Measurements from ENCODE around the gene MYO5B. TPM values are rescaled to one million over a fixed set of nuclear protein-coding genes. Genes with fewer than 3 reads are reported as not detected.

Gene MYO5B
- total RNA-seq, 4 donors from 2014 or later = 6.3 to 35.2 (median 10.2) TPM

GRCh38 chr18:49817947-49818346 is 377.0 kb downstream of the MYO5B start:
- 92 to 95% methylated on average over 5 of the region's 5 CpGs for WGBS, 2 donors
- Histone ChIP-seq H3K27ac (no peak overlapping the region), H3K36me3 (peaks cover 0 to 21% (median 0%) of the 10 kb centered on the region in 3 donors), H3K4me1 (peaks cover 0 to 6% (median 2%) of the 10 kb centered on the region in 4 donors), H3K9me3 (no peaks in the 10 kb centered on the region), H3K27me3 (no peaks in the 10 kb centered on the region), H3K4me3 (no peak overlapping the region)
- TF ChIP-seq CTCF (IDR thresholded peaks at IDR 0.05) = no peak
- no peak for TF ChIP-seq EP300 (IDR thresholded peaks at IDR 0.05)
- no peak for TF ChIP-seq POLR2A (IDR thresholded peaks at IDR 0.05)
- DNase-seq (ENCODE audit: low spot score in 2 of 2) = no peak

GRCh38 chr18:49815927-49816326 is 379.0 kb downstream of the MYO5B start:
- no peak overlapping the region for H3K27ac ChIP-seq
- TF ChIP-seq CTCF (IDR thresholded peaks at IDR 0.05) (no peak), EP300 (IDR thresholded peaks at IDR 0.05) (no peak), POLR2A (IDR thresholded peaks at IDR 0.05) (no peak)
- no peaks in the 10 kb centered on the region for H3K9me3 ChIP-seq
- H3K4me3 ChIP-seq = no peak overlapping the region
- DNase-seq (ENCODE audit: low spot score in 2 of 2) = no peak
- no peaks in the 10 kb centered on the region for H3K27me3 ChIP-seq
- H3K36me3 ChIP-seq = peaks cover 0 to 21% (median 0%) of the 10 kb centered on the region in 3 donors
- peaks cover 0 to 23% (median 13%) of the 10 kb centered on the region in 4 donors for H3K4me1 ChIP-seq
- 91 to 96% methylated on average over 4 of the region's 4 CpGs for WGBS, 2 donors

- WGBS, 2 donors = 1% methylated on average over 21 to 24 of the region's 24 CpGs
- Histone ChIP-seq H3K4me1 (peaks cover 0 to 24% (median 10%) of the 10 kb centered on the region in 4 donors), H3K27me3 (no peaks in the 10 kb centered on the region), H3K27ac (peak overlapping the region; percentile 97 to 100 (median 98)), H3K4me3 (peak overlapping the region; percentile 71 to 91 (median 82)), H3K9me3 (no peaks in the 10 kb centered on the region), H3K36me3 (peaks cover 0 to 11% (median 0%) of the 10 kb centered on the region in 3 donors)
- DNase-seq (ENCODE audit: low spot score in 2 of 2) = peak in 1 of 2 donors; percentile 53
- peak in 1 of 5 experiments; percentile 14 for TF ChIP-seq CTCF (IDR thresholded peaks at IDR 0.05)
- no peak for TF ChIP-seq EP300 (IDR thresholded peaks at IDR 0.05)
- no peak for TF ChIP-seq POLR2A (IDR thresholded peaks at IDR 0.05)
Measured at GRCh38 chr18:49814147-49814499, 380.8 kb downstream of the MYO5B start.

- WGBS, 2 donors = 0 to 1% methylated on average over 29 to 63 of the region's 74 CpGs
- DNase-seq (ENCODE audit: low spot score in 2 of 2) = peak; percentile 78 to 89
- H3K4me1 ChIP-seq = peaks cover 0 to 24% (median 10%) of the 10 kb centered on the region in 4 donors
- TF ChIP-seq POLR2A (IDR thresholded peaks at IDR 0.05) = peak; percentile 31 to 76
- TF ChIP-seq EP300 (IDR thresholded peaks at IDR 0.05) = peak in 1 of 2 donors; percentile 92
- TF ChIP-seq CTCF (IDR thresholded peaks at IDR 0.05) = no peak
- no peaks in the 10 kb centered on the region for H3K27me3 ChIP-seq
- peak within 1 kb of the TSS; percentile 97 to 100 (median 98) for H3K27ac ChIP-seq
- peak within 1 kb of the TSS; percentile 71 to 91 (median 82) for H3K4me3 ChIP-seq
- H3K36me3 ChIP-seq = peaks cover 0 to 8% (median 0%) of the 10 kb centered on the region in 3 donors
- peaks cover 0 to 5% (median 0%) of the 10 kb centered on the region in 4 donors for H3K9me3 ChIP-seq
Measured at GRCh38 chr18:49813319-49814146, 381.4 kb downstream of the MYO5B start, which contains the start of gene ACAA2. Gene ACAA2, minus strand, starts transcription at chr18:49813533. Its CDS starts 49 bp downstream, at chr18:49813484.

- Histone ChIP-seq H3K36me3 (peaks cover 0 to 8% (median 0%) of the 10 kb centered on the region in 3 donors), H3K4me3 (peak overlapping the region; percentile 71 to 91 (median 82)), H3K4me1 (peaks cover 0 to 24% (median 10%) of the 10 kb centered on the region in 4 donors), H3K9me3 (peaks cover 0 to 8% (median 1%) of the 10 kb centered on the region in 4 donors), H3K27me3 (no peaks in the 10 kb centered on the region), H3K27ac (peak overlapping the region; percentile 97 to 100 (median 98))
- 0 to 1% methylated on average over 13 to 17 of the region's 17 CpGs for WGBS, 2 donors
- TF ChIP-seq POLR2A (IDR thresholded peaks at IDR 0.05) (no peak), EP300 (IDR thresholded peaks at IDR 0.05) (no peak), CTCF (IDR thresholded peaks at IDR 0.05) (no peak)
- DNase-seq (ENCODE audit: low spot score in 2 of 2) = peak in 1 of 2 donors; percentile 28
Measured at GRCh38 chr18:49813069-49813318, 382.0 kb downstream of the MYO5B start.
